Gastrocnemius medialis (tissue), 4 donors: ENCODE measurements around the gene JSRP1. TPM values are rescaled to one million over a fixed set of nuclear protein-coding genes. Genes with fewer than 3 reads are reported as not detected.
A peak's percentile ranks its signal among the peaks of the same experiment; 100 is the strongest.

Experiments used
- ATAC-seq, 2 donors: fragments of 150-250 bp; one replicate each; pipeline ENCODE4 v1.9.1; 2016
- DNase-seq, 2 donors: peaks; one replicate each; pipeline ENCODE4 v3.0.0-alpha.2; 2019
- H3K27ac ChIP-seq, 4 donors: fragments of 200-600 bp; sonication (generic); 1 replicate in 1 of 4; 2 replicates in 3 of 4; pipeline ENCODE4 v1.5.1; 2016 to 2018; ENCODE audit warnings: mild to moderate bottlenecking in 2 of 4, moderate library complexity in 1 of 4
- H3K27me3 ChIP-seq, 3 donors: fragments of 200-600 bp; sonication (generic) in 2 of 3; 1 replicate in 1 of 3; 2 replicates in 2 of 3; pipeline versions ENCODE4 v1.5.1 to v1.6.0; 2016 to 2019; ENCODE audit warnings: mild to moderate bottlenecking in 1 of 3, moderate library complexity in 1 of 3
- H3K36me3 ChIP-seq, 2 donors: fragments of 200-600 bp; sonication (generic) in 1 of 2; one replicate each; pipeline ENCODE4 v1.5.1; 2017 to 2018
- H3K4me1 ChIP-seq, 2 donors: fragments of 200-600 bp; sonication (generic) in 1 of 2; one replicate each; pipeline ENCODE4 v1.5.1; 2016 to 2017; ENCODE audit warnings: mild to moderate bottlenecking in 2 of 2
- H3K4me3 ChIP-seq, 4 donors: fragments of 200-600 bp; sonication (generic) in 3 of 4; 1 replicate in 1 of 4; 2 replicates in 3 of 4; pipeline ENCODE4 v1.5.1; 2016 to 2019; ENCODE audit warnings: mild to moderate bottlenecking in 2 of 4
- H3K9me3 ChIP-seq, 3 donors: fragments of 200-600 bp; sonication (generic) in 2 of 3; 1 replicate in 1 of 3; 2 replicates in 2 of 3; pipeline ENCODE4 v1.5.1; 2016 to 2019
- CTCF ChIP-seq, 5 experiments: fragments of 450-650 bp in 3 of 5; fragments of 200-600 bp in 2 of 5; sonication (generic) in 2 of 5; IDR thresholded peaks in 4 of 5; conservative IDR thresholded peaks in 1 of 5; 1 replicate in 4 of 5; 2 replicates in 1 of 5; pipeline ENCODE4 v1.5.1; 2016 to 2019; ENCODE audit warnings: antibody characterized with exemption in 5 of 5, mild to moderate bottlenecking in 3 of 5, moderate library complexity in 3 of 5
- POLR2A ChIP-seq, 2 donors: fragments of 450-650 bp; IDR thresholded peaks; one replicate each; pipeline ENCODE4 v1.6.1; 2017; ENCODE audit warnings: antibody characterized with exemption in 2 of 2, mild to moderate bottlenecking in 2 of 2, moderate library complexity in 2 of 2
- in situ Hi-C, 4 donors: fragments of 200-750 bp; cut with MboI; loops; one replicate each; pipeline versions ENCODE4 v1.15.0 to v1.8.0; 2017; ENCODE audit warnings: low sequenced_read_pairs in 4 of 4
- intact Hi-C: fragments of 100-400 bp; cut with DNase I; formaldehyde crosslinking; loops from one replicate; pipeline ENCODE4 v1.15.1; 2023; ENCODE audit warnings: low total_unique reads
- total RNA-seq, 4 donors: library from RNA; depleted of rRNA; stranded (reverse); fragments of >200 nt; gene quantifications; one replicate each; pipeline versions ENCODE4 v1.1.0 to v1.2.3, GENCODE V29; 2016

Gene JSRP1
- total RNA-seq, result 100 to 1,000 TPM; 152 to 383 (median 303) TPM

- ATAC-seq, result peak; percentile 85 to 86
- DNase-seq, result peak; percentile 95 to 98
- Histone ChIP-seq H3K36me3 (no peaks in the 10 kb centered on the region), H3K27ac (peak within 1 kb of the TSS; percentile 98 to 100 (median 100)), H3K4me3 (peak within 1 kb of the TSS; percentile 60 to 77 (median 68)), H3K9me3 (no peaks in the 10 kb centered on the region), H3K4me1 (peaks cover 17 to 35% of the 10 kb centered on the region in 2 donors), H3K27me3 (no peaks in the 10 kb centered on the region)
- intact Hi-C loops (loop anchor here (1.0 kb wide), 3 partner anchors 13 to 160 kb away; partner anchors contain the start of genes IZUMO4, MOB3A, PLEKHJ1 and SF3A2), in situ Hi-C loops (no loop called here)
- peak in 2 of 5 experiments; percentile 23 to 42 for TF ChIP-seq CTCF (IDR thresholded peaks at IDR 0.05 in 4 of 5, conservative IDR thresholded peaks at IDR 0.05 in 1 of 5)
- TF ChIP-seq POLR2A (IDR thresholded peaks at IDR 0.05), result peak; percentile 89 to 90
Observed at GRCh38 chr19:2255982-2256685, at the start of gene JSRP1. TSS of gene JSRP1 (minus strand) at chr19:2256417. CDS start at chr19:2255314, 1,103 bp downstream.

GRCh38 chr19:2305452-2306280, 49.4 kb upstream of the JSRP1 start:
- Histone ChIP-seq H3K9me3 (no peaks in the 10 kb centered on the region), H3K4me1 (peaks cover 3 to 4% of the 10 kb centered on the region in 2 donors), H3K27ac (no peak overlapping the region), H3K36me3 (no peaks in the 10 kb centered on the region), H3K27me3 (peaks cover 23 to 25% (median 24%) of the 10 kb centered on the region in 3 donors), H3K4me3 (no peak overlapping the region)
- in situ Hi-C loops (no loop called here), intact Hi-C loops (no loop called here)
- ATAC-seq, result no peak
- TF ChIP-seq POLR2A (IDR thresholded peaks at IDR 0.05) (no peak), CTCF (IDR thresholded peaks at IDR 0.05 in 4 of 5, conservative IDR thresholded peaks at IDR 0.05 in 1 of 5) (no peak)
- no peak for DNase-seq

- in situ Hi-C loops, result no loop called here
- Histone ChIP-seq H3K4me3 (no peak overlapping the region), H3K4me1 (peaks cover 2 to 3% of the 10 kb centered on the region in 2 donors), H3K27me3 (peaks cover 18 to 22% (median 19%) of the 10 kb centered on the region in 3 donors), H3K27ac (no peak overlapping the region), H3K9me3 (no peaks in the 10 kb centered on the region), H3K36me3 (no peaks in the 10 kb centered on the region)
- TF ChIP-seq CTCF (IDR thresholded peaks at IDR 0.05 in 4 of 5, conservative IDR thresholded peaks at IDR 0.05 in 1 of 5) (no peak), POLR2A (IDR thresholded peaks at IDR 0.05) (no peak)
- DNase-seq (no peak), ATAC-seq (no peak)
- intact Hi-C loops, result no loop called here
Observed at GRCh38 chr19:2303211-2303798, 47.1 kb upstream of the JSRP1 start.

GRCh38 chr19:2302319-2303210, 46.3 kb upstream of the JSRP1 start:
- peak; percentile 26 to 66 for ATAC-seq
- Histone ChIP-seq H3K4me3 (peak overlapping the region in 1 of 4 donors; percentile 15), H3K27me3 (peaks cover 16 to 19% (median 16%) of the 10 kb centered on the region in 3 donors), H3K36me3 (no peaks in the 10 kb centered on the region), H3K9me3 (no peaks in the 10 kb centered on the region), H3K27ac (no peak overlapping the region), H3K4me1 (peaks cover 0 to 3% of the 10 kb centered on the region in 2 donors)
- intact Hi-C loops (no loop called here), in situ Hi-C loops (no loop called here)
- peak; percentile 22 to 53 for DNase-seq
- TF ChIP-seq POLR2A (IDR thresholded peaks at IDR 0.05) (no peak), CTCF (IDR thresholded peaks at IDR 0.05 in 4 of 5, conservative IDR thresholded peaks at IDR 0.05 in 1 of 5) (no peak)
